GM18858 (cell line): ENCODE measurements around the gene MED28.

Experiments used
- ATAC-seq: cut with Tn5 transposase; IDR thresholded peaks from one replicate; pipeline ENCODE4 v1.9.1; 2021; ENCODE audit not compliant: unreplicated experiment

The MED28 gene

GRCh38 chr4:17665346-17665745, 50.9 kb downstream of the MED28 start:
- no peak for ATAC-seq

GRCh38 chr4:17665852-17666251, 51.4 kb downstream of the MED28 start:
- ATAC-seq, result no peak

GRCh38 chr4:17667253-17667652, 52.8 kb downstream of the MED28 start:
- no peak for ATAC-seq

- no peak for ATAC-seq
Measured at GRCh38 chr4:17667653-17668201, 53.3 kb downstream of the MED28 start.

- ATAC-seq, result no peak
Measured at GRCh38 chr4:17670423-17670822, 56.0 kb downstream of the MED28 start.

GRCh38 chr4:17680559-17681280, 66.3 kb downstream of the MED28 start:
- no peak for ATAC-seq

- ATAC-seq, result no peak
Measured at GRCh38 chr4:17681281-17682221, 67.1 kb downstream of the MED28 start.

GRCh38 chr4:17682222-17682566, 67.8 kb downstream of the MED28 start:
- no peak for ATAC-seq
